Measurements from ENCODE around the gene KIF1B.

Gene KIF1B

DNA sequence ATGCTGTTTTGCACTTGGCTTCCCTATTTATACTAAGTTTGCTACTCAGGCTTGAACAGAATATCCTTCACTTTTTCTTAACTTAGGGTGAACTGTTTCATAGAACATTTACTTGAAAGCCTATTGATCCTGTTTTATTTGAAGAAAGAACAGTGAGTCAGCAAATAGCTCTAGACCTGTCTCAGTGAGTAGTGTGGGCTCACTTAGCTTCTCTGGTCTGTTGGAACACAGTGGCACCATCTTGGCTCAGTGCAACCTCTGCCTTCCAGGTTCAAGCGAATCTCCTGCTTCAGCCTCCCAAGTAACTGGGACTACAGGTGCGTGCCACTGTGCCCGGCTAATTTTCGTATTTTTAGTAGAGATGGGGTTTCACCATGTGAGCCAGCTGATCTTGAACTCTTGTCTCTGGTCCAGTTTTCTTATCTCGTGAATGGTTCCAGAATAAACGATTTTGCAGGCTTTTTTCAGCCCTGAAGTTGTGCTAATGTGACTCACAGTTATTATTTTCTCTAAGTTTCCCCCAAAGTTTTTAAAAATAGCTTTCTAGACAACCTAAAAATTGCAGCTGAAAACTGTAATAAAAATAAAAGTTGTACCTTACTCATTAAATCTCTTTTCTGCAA is 76.8 kb downstream of the KIF1B start:
- H3K36me3 ChIP-seq (ENCODE audit: control insufficient read depth, low read depth, low read length): peaks cover 59% of the 10 kb centered on the region
- H3K4me3 ChIP-seq (ENCODE audit: low read length): no peak overlapping the region
- no peak overlapping the region for H3K27ac ChIP-seq (ENCODE audit: low read length)
- no peak overlapping the region for H3K9ac ChIP-seq (ENCODE audit: low read length)
- H3K4me1 ChIP-seq (ENCODE audit: control insufficient read depth, low read depth, low read length): no peaks in the 10 kb centered on the region
- no peaks in the 10 kb centered on the region for H3K27me3 ChIP-seq (ENCODE audit: control insufficient read depth, insufficient read depth, low read length)
- H3K9me3 ChIP-seq (ENCODE audit: control insufficient read depth, low read depth, low read length): no peaks in the 10 kb centered on the region

DNA sequence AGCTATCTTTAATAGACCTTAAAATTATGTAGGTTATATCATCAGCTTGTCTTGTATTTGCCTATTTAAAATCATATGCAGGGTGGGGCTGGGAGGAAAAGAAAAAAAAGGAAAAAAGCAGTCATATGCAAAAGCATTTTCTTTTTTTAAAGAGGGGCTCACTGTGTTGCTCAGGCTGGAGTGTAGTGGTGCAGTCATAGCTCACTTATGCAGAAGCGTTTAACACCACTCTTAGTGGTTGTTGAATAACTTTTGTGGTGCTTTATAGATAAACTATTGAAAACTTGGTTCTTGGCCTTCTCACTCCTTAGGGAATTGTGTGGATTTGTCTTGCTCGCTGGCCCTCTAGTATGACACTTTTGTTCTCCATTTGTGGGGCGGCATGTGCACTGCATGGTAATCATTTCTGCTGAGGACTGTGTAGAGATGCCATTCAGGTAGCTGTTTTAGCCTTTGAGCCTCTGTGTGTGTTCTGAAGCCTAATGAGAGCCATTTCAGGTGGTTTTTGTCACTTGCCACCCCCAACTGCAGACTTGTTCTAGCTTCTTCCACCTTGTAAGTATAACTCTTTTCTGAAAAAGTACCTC is 77.8 kb downstream of the KIF1B start:
- H3K4me1 ChIP-seq (ENCODE audit: control insufficient read depth, low read depth, low read length): no peaks in the 10 kb centered on the region
- no peak overlapping the region for H3K4me3 ChIP-seq (ENCODE audit: low read length)
- H3K9ac ChIP-seq (ENCODE audit: low read length): no peak overlapping the region
- H3K9me3 ChIP-seq (ENCODE audit: control insufficient read depth, low read depth, low read length): no peaks in the 10 kb centered on the region
- peaks cover 62% of the 10 kb centered on the region for H3K36me3 ChIP-seq (ENCODE audit: control insufficient read depth, low read depth, low read length)
- no peaks in the 10 kb centered on the region for H3K27me3 ChIP-seq (ENCODE audit: control insufficient read depth, insufficient read depth, low read length)
- H3K27ac ChIP-seq (ENCODE audit: low read length): no peak overlapping the region

DNA sequence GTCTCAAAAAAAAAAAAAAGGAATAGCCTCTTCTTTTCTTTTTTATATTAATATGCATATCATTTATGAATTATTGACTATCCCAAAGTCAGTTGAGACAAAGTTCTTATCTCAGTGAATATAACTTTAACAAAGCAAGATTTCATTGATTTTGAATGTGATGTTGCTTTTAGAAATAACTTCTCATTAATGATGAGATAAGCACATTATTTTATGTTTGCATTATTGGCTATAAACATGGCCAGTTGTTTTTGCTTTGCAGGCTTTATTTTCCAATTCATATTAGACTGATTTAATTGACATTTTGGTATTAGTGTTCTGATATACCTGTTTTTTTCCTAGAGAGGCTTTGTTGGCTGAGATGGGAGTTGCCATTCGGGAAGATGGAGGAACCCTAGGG is 81.3 kb downstream of the KIF1B start:
- Histone ChIP-seq H3K36me3 (ENCODE audit: control insufficient read depth, low read depth, low read length) (peaks cover 60% of the 10 kb centered on the region), H3K27ac (ENCODE audit: low read length) (no peak overlapping the region), H3K27me3 (ENCODE audit: control insufficient read depth, insufficient read depth, low read length) (no peaks in the 10 kb centered on the region), H3K9me3 (ENCODE audit: control insufficient read depth, low read depth, low read length) (no peaks in the 10 kb centered on the region), H3K9ac (ENCODE audit: low read length) (no peak overlapping the region), H3K4me3 (ENCODE audit: low read length) (no peak overlapping the region), H3K4me1 (ENCODE audit: control insufficient read depth, low read depth, low read length) (no peaks in the 10 kb centered on the region)

DNA sequence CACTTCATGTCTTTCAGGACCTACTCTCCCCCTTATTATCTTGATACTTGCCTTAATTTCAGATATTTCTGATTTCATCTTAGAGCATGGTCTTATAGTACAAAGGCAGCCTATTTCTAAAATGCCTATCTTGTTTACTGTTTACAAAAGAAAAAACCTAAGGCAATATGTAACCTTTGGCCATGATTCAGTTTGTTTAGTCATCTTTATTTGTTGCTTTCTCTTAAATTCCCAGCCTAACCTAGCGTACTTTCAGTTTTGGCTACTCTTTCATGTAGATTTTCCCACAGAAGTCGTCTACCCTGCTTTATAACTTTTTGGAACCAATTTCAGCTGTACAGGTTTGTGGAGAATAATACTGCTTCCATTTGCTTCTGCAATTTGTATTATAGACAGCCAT is 81.8 kb downstream of the KIF1B start:
- no peak overlapping the region for H3K4me3 ChIP-seq (ENCODE audit: low read length)
- H3K9ac ChIP-seq (ENCODE audit: low read length): no peak overlapping the region
- peaks cover 59% of the 10 kb centered on the region for H3K36me3 ChIP-seq (ENCODE audit: control insufficient read depth, low read depth, low read length)
- H3K4me1 ChIP-seq (ENCODE audit: control insufficient read depth, low read depth, low read length): no peaks in the 10 kb centered on the region
- H3K27me3 ChIP-seq (ENCODE audit: control insufficient read depth, insufficient read depth, low read length): no peaks in the 10 kb centered on the region
- H3K9me3 ChIP-seq (ENCODE audit: control insufficient read depth, low read depth, low read length): no peaks in the 10 kb centered on the region
- H3K27ac ChIP-seq (ENCODE audit: low read length): no peak overlapping the region

DNA sequence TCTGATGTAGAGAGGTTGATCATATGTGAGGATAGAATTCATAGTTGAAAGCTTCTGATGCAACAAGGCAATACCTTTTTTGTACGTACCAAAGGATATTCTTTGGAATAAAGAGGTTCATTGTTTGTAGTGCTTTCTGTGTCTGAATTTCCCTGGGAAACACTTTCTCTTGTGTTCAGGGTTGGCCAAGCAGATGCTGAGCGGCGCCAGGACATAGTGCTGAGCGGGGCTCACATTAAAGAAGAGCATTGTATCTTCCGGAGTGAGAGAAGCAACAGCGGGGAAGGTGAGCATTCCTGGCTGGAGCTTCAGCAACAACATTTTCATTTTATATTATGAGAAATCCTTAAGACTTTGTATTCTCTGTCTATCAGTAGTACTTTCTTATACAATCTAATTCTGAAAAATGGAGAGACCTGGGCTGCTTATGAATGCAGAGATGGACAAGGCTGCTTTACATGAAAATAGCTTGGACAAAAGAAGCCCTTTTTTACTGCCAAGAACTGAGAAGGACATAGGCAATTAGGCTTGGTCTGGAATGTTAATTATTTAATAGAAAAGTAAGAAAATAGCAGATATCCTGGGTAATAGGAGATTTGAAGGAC is 85.2 kb downstream of the KIF1B start:
- Histone ChIP-seq H3K27me3 (ENCODE audit: control insufficient read depth, insufficient read depth, low read length) (no peaks in the 10 kb centered on the region), H3K9me3 (ENCODE audit: control insufficient read depth, low read depth, low read length) (no peaks in the 10 kb centered on the region), H3K27ac (ENCODE audit: low read length) (no peak overlapping the region), H3K9ac (ENCODE audit: low read length) (no peak overlapping the region), H3K4me3 (ENCODE audit: low read length) (no peak overlapping the region), H3K4me1 (ENCODE audit: control insufficient read depth, low read depth, low read length) (no peaks in the 10 kb centered on the region), H3K36me3 (ENCODE audit: control insufficient read depth, low read depth, low read length) (peaks cover 58% of the 10 kb centered on the region)

DNA sequence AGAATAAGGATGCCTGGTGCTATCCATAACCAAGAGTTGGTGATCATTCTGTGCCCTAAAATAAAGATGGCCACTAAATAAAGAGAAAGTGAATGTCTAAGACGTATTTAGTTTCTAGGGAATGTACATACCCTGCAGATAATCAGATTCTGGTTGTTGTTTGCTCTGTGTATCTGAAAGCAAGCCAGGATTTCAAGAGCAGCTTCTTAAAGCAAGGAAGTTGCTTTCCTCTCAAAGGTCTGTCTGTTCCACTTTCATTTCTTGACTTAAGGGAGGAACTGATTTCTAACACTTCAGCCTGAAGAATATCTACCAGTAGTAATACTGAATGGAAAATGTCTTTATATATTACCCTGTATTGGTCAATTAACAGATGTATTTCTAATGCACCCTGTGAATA is 88.8 kb downstream of the KIF1B start:
- H3K9me3 ChIP-seq (ENCODE audit: control insufficient read depth, low read depth, low read length): no peaks in the 10 kb centered on the region
- H3K4me1 ChIP-seq (ENCODE audit: control insufficient read depth, low read depth, low read length): peaks cover 7% of the 10 kb centered on the region
- H3K27me3 ChIP-seq (ENCODE audit: control insufficient read depth, insufficient read depth, low read length): no peaks in the 10 kb centered on the region
- H3K4me3 ChIP-seq (ENCODE audit: low read length): no peak overlapping the region
- no peak overlapping the region for H3K27ac ChIP-seq (ENCODE audit: low read length)
- no peak overlapping the region for H3K9ac ChIP-seq (ENCODE audit: low read length)
- H3K36me3 ChIP-seq (ENCODE audit: control insufficient read depth, low read depth, low read length): peaks cover 46% of the 10 kb centered on the region

DNA sequence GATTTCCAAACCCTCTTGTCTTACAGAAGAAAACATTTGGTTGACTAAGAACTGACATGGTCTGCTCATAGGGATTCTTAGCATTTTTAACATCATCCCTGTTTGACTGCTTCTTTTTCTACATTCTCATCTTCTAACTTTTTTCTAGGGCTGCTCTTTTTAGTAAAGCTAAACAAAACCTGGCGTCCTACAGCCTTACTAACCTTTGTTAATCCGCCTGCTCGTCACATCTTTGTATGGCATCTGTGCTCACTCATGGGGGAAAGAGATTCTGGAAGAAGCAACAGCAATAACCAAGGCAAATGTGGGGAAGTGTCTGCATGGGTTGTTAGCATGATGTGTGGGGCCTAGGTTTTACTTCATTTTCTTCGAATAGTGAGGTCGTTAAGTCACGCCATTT is 92.0 kb downstream of the KIF1B start:
- H3K36me3 ChIP-seq (ENCODE audit: control insufficient read depth, low read depth, low read length): peaks cover 40% of the 10 kb centered on the region

DNA sequence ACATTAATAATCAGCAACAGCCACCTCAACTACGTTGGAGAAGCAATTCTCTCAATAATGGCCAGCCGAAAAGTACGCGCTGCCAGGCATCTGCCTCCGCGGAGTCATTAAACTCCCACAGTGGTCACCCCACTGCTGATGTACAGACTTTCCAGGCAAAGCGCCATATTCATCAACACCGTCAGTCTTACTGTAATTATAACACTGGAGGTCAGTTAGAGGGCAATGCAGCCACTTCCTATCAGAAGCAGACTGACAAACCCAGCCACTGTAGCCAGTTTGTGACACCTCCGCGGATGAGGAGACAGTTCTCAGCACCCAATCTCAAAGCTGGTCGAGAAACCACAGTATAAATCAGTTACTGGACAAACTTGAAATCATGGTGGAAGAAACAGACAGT is 93.9 kb downstream of the KIF1B start:
- no peak overlapping the region for H3K9ac ChIP-seq (ENCODE audit: low read length)
- H3K36me3 ChIP-seq (ENCODE audit: control insufficient read depth, low read depth, low read length): peaks cover 26% of the 10 kb centered on the region
- H3K4me3 ChIP-seq (ENCODE audit: low read length): no peak overlapping the region
- H3K27ac ChIP-seq (ENCODE audit: low read length): no peak overlapping the region
- H3K9me3 ChIP-seq (ENCODE audit: control insufficient read depth, low read depth, low read length): no peaks in the 10 kb centered on the region
- H3K4me1 ChIP-seq (ENCODE audit: control insufficient read depth, low read depth, low read length): peaks cover 7% of the 10 kb centered on the region
- no peaks in the 10 kb centered on the region for H3K27me3 ChIP-seq (ENCODE audit: control insufficient read depth, insufficient read depth, low read length)

More for the DNA sequence above, 92.0 kb downstream of the KIF1B start:
- peaks cover 7% of the 10 kb centered on the region for H3K4me1 ChIP-seq (ENCODE audit: control insufficient read depth, low read depth, low read length)
- peak overlapping the region; percentile 34 for H3K27ac ChIP-seq (ENCODE audit: low read length)
- no peak overlapping the region for H3K4me3 ChIP-seq (ENCODE audit: low read length)
- H3K9ac ChIP-seq (ENCODE audit: low read length): no peak overlapping the region
- H3K9me3 ChIP-seq (ENCODE audit: control insufficient read depth, low read depth, low read length): no peaks in the 10 kb centered on the region
- H3K27me3 ChIP-seq (ENCODE audit: control insufficient read depth, insufficient read depth, low read length): no peaks in the 10 kb centered on the region

DNA sequence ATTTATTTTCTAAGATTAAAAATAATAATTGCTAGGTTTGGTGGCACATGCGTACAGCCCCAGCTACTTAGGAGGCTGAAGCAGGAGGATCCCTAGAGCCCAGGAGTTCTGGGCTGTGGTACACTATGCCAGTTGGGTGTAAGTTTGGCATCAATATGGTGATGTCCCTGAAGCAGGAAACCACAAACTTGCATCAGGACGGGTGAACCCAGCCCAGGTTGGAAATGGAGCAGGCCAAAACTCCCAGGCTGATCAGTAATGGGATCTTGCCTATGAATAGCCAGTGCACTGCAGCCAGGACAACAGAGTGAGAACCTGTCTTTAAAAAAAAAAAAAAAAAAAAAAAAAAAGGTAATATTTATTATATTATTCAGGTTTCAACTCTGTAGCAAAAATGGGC is 96.1 kb downstream of the KIF1B start:
- Histone ChIP-seq H3K4me3 (ENCODE audit: low read length) (no peak overlapping the region), H3K27me3 (ENCODE audit: control insufficient read depth, insufficient read depth, low read length) (no peaks in the 10 kb centered on the region), H3K9ac (ENCODE audit: low read length) (no peak overlapping the region), H3K4me1 (ENCODE audit: control insufficient read depth, low read depth, low read length) (peaks cover 7% of the 10 kb centered on the region), H3K9me3 (ENCODE audit: control insufficient read depth, low read depth, low read length) (no peaks in the 10 kb centered on the region), H3K36me3 (ENCODE audit: control insufficient read depth, low read depth, low read length) (peaks cover 29% of the 10 kb centered on the region), H3K27ac (ENCODE audit: low read length) (no peak overlapping the region)

DNA sequence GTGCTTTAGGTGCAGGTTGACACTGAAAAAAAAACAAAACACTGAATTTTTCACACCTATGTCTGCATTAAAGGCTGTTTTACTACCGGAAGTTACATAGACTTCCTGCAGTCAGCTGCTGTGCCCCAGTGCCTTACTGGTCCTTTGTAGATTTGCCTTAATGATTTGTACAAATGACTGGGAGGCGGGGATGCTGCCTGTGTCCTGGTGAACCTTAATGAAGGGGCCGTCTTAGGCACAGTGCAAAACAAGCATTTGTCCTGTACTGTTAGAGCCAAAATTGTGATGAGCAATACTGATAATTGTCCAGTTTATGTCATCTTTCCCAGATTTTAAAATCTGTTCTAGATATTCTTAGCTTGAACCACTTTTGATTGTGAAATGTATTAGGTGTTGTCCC is 97.6 kb downstream of the KIF1B start:
- Histone ChIP-seq H3K4me3 (ENCODE audit: low read length) (no peak overlapping the region), H3K4me1 (ENCODE audit: control insufficient read depth, low read depth, low read length) (no peaks in the 10 kb centered on the region), H3K27ac (ENCODE audit: low read length) (no peak overlapping the region), H3K27me3 (ENCODE audit: control insufficient read depth, insufficient read depth, low read length) (no peaks in the 10 kb centered on the region), H3K9me3 (ENCODE audit: control insufficient read depth, low read depth, low read length) (no peaks in the 10 kb centered on the region), H3K36me3 (ENCODE audit: control insufficient read depth, low read depth, low read length) (peaks cover 28% of the 10 kb centered on the region), H3K9ac (ENCODE audit: low read length) (no peak overlapping the region)

DNA sequence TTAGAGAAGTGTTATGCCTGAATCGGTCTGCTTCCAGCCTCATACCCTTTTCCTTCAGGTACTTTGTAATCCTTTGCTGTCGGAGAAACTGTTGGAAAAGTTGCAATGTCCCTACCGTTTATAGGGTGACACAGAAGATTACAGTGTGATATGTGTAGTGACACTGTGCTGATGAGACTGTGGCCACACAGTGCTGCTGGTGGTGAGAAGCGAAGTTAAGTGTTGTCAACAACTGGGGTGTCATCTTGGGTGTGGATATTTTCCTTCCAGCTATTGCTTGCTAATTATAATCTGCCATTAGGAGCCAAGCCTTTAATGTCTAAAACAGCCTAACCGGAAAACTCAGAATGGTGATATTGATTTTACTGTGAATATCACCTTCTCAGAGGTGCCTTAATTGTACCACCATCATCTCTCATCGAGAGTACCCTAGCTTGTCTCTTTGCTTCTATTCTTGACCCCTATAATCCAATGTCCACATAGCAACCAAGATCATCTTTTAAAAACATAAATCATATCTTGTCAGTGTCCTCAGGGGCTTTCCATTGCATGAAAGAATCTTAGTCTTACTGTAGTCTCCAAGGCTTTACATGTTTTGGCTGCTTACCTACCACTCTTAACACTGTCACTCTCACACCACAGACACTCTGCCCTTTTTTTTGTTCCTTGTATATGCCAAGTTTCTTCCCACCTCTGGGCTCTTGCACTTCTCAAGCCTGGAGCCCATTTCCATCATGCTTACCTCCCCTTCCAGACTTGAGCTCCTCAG is 99.1 kb downstream of the KIF1B start:
- Histone ChIP-seq H3K9ac (ENCODE audit: low read length) (no peak overlapping the region), H3K36me3 (ENCODE audit: control insufficient read depth, low read depth, low read length) (peaks cover 13% of the 10 kb centered on the region), H3K4me1 (ENCODE audit: control insufficient read depth, low read depth, low read length) (no peaks in the 10 kb centered on the region), H3K27me3 (ENCODE audit: control insufficient read depth, insufficient read depth, low read length) (no peaks in the 10 kb centered on the region), H3K27ac (ENCODE audit: low read length) (no peak overlapping the region), H3K9me3 (ENCODE audit: control insufficient read depth, low read depth, low read length) (no peaks in the 10 kb centered on the region), H3K4me3 (ENCODE audit: low read length) (no peak overlapping the region)
